K562 (cell line): ENCODE data around the gene CDNF. TPM values are rescaled to one million over a fixed set of nuclear protein-coding genes. Genes with fewer than 3 reads are reported as not detected.

Experiments
- ATAC-seq: fragments of 200-7000 bp; cut with Tn5 transposase; 3 replicates; pipeline ENCODE4 v1.9.1; 2020; ENCODE audit warnings: moderate library complexity
- BruUV-seq: library from RNA; stranded (reverse); fragments of 400-500 nt; replicated peaks from 2 replicates; lab custom pipeline; 2021; lab: Mats Ljungman, UMichigan
- CTCF ChIA-PET: fragments of 300-600 bp; formaldehyde crosslinking; extraction: SDS; loops from one replicate; lab custom pipeline; 2021; ENCODE audit warnings: low intra/inter-chr PET ratio; lab: Yijun Ruan, JAX
- POLR2A ChIA-PET: fragments of 300-600, 350-650 bp; sonication (Branson Sonifier 250); formaldehyde crosslinking; extraction: SDS; loops from one replicate; lab custom pipeline; 2021; ENCODE audit warnings: antibody characterized with exemption, inconsistent platforms; lab: Yijun Ruan, JAX
- DNase-seq, 4 experiments: peaks; one replicate each; pipeline versions ENCODE4 v3.0.0 to v3.0.0-alpha.2; 2011 to 2018; ENCODE audit warnings: low spot score in 3 of 4, mixed read lengths in 3 of 4; ENCODE audit errors: extremely low read depth in 1 of 4
- FAIRE-seq: peaks from 2 replicates; lab custom pipeline; 2011; peaks lifted over from hg19 to GRCh38; lab: Jason Lieb, UNC
- H2AFZ ChIP-seq: 2 replicates; pipeline ENCODE4 v1.6.0; 2011; ENCODE audit warnings: low read depth, low read length, control low read depth, inconsistent platforms
- H3K27ac ChIP-seq: fragments of 200-600 bp; 3 replicates; pipeline ENCODE4 v1.8.0; 2011; ENCODE audit warnings: low read depth, mild to moderate bottlenecking, control low read depth, inconsistent platforms, low read length, moderate library complexity, mixed read lengths; ENCODE audit errors: extremely low read depth
- H3K27me3 ChIP-seq, 2 experiments: fragments of 300-600 bp in 1 of 2; 2 replicates in 1 of 2; 3 replicates in 1 of 2; pipeline versions ENCODE4 v1.6.0 to v1.8.0; 2011; ENCODE audit warnings: inconsistent platforms in 2 of 2, low read length in 2 of 2, mild to moderate bottlenecking in 1 of 2, mixed read lengths in 1 of 2, moderate library complexity in 1 of 2; ENCODE audit not compliant: control insufficient read depth in 2 of 2, insufficient read depth in 2 of 2
- H3K36me3 ChIP-seq: fragments of 300-600 bp; 3 replicates; pipeline ENCODE4 v1.8.0; 2011; ENCODE audit warnings: mild to moderate bottlenecking, low read length, inconsistent platforms; ENCODE audit not compliant: control insufficient read depth, insufficient read depth
- H3K4me1 ChIP-seq, 2 experiments: fragments of 200-600 bp in 1 of 2; replicated peaks in 1 of 2; 2 replicates in 1 of 2; 3 replicates in 1 of 2; pipeline versions ENCODE4 v1.5.1 to v1.8.0; 2011; ENCODE audit warnings: inconsistent platforms in 2 of 2, low read length in 2 of 2, mild to moderate bottlenecking in 1 of 2, mixed read lengths in 1 of 2, moderate library complexity in 1 of 2; ENCODE audit not compliant: control insufficient read depth in 2 of 2, insufficient read depth in 2 of 2
- H3K4me2 ChIP-seq: 2 replicates; pipeline ENCODE4 v1.6.1; 2011; ENCODE audit warnings: low read length, control low read depth, inconsistent platforms, mixed read lengths; ENCODE audit not compliant: insufficient read depth
- H3K4me3 ChIP-seq: fragments of 200-600 bp; sonication (generic), shearing (Covaris generic); 2 replicates; pipeline ENCODE4 v1.5.1; 2016; ENCODE audit warnings: control low read depth, inconsistent platforms
- H3K79me2 ChIP-seq: fragments of 200-600 bp; 3 replicates; pipeline ENCODE4 v1.8.0; 2011; ENCODE audit warnings: low read length, inconsistent platforms; ENCODE audit not compliant: control insufficient read depth, insufficient read depth
- H3K9ac ChIP-seq, 2 experiments: 2 replicates each; pipeline versions ENCODE4 v1.6.0 to v1.6.1; 2011; ENCODE audit warnings: low read depth in 2 of 2, low read length in 2 of 2, control low read depth in 1 of 2, inconsistent platforms in 1 of 2, mild to moderate bottlenecking in 1 of 2, mixed read lengths in 1 of 2; ENCODE audit not compliant: insufficient read depth in 1 of 2
- H3K9me1 ChIP-seq: one replicate; pipeline ENCODE4 v1.6.0; 2011; ENCODE audit warnings: inconsistent platforms, mild to moderate bottlenecking, low read length, moderate library complexity; ENCODE audit not compliant: control insufficient read depth, insufficient read depth
- H3K9me3 ChIP-seq: replicated peaks from 2 replicates; pipeline ENCODE4 v1.5.1; 2011; ENCODE audit warnings: low read depth, low read length, inconsistent platforms; ENCODE audit not compliant: control insufficient read depth, insufficient read depth
- H4K20me1 ChIP-seq: replicated peaks from 2 replicates; pipeline ENCODE4 v1.6.1; 2011; ENCODE audit warnings: low read length, inconsistent platforms, mixed read lengths; ENCODE audit not compliant: control insufficient read depth, insufficient read depth
- BRF1 ChIP-seq: IDR thresholded peaks from 3 replicates; pipeline ENCODE4 v1.6.1; 2011; ENCODE audit warnings: borderline replicate concordance, mild to moderate bottlenecking; ENCODE audit not compliant: insufficient read length; ENCODE audit errors: extremely low read depth
- HDAC6 ChIP-seq: IDR thresholded peaks from 2 replicates; pipeline ENCODE4 v1.6.1; 2012; ENCODE audit warnings: low read depth, mild to moderate bottlenecking, control low read depth, inconsistent platforms, low read length, moderate library complexity
- NFYB ChIP-seq: IDR thresholded peaks from 2 replicates; pipeline ENCODE4 v1.6.1; 2011; ENCODE audit warnings: mild to moderate bottlenecking, moderate library complexity; ENCODE audit not compliant: insufficient read length; ENCODE audit errors: extremely low read depth
- SP1 ChIP-seq: sonication (generic); formaldehyde crosslinking; IDR thresholded peaks from 2 replicates; pipeline ENCODE4 v1.8.1; 2022; ENCODE audit warnings: mild to moderate bottlenecking, missing genetic modification reagents
- TRIM24 ChIP-seq, 2 experiments: fragments of 450-650 bp; IDR thresholded peaks; 2 replicates each; pipeline ENCODE4 v1.6.1; 2016
- ZC3H11A ChIP-seq: IDR thresholded peaks from 2 replicates; pipeline ENCODE4 v1.6.1; 2012; ENCODE audit warnings: low read depth, low read length, improper control_type of control experiment
- WGBS: fragments of 100-300 bp; shearing (Covaris generic); methylation state at CpG from one replicate; pipeline ENCODE4 v1.1.6; 2016; ENCODE audit warnings: low coverage, mixed read lengths; ENCODE audit not compliant: insufficient coverage; ENCODE audit errors: missing lambda C conversion rate; 5-methylcytosine and 5-hydroxymethylcytosine counted together
- in situ Hi-C: fragments of 300-500 bp; cut with MboI; formaldehyde crosslinking; loops from 4 replicates; pipeline ENCODE4 v1.15.0; 2018; ENCODE audit warnings: inconsistent platforms, mixed read lengths
- intact Hi-C: fragments of 100-400 bp; cut with micrococcal nuclease; formaldehyde crosslinking; loops from 2 replicates; pipeline ENCODE4 v1.14.2; 2022
- polyA plus RNA-seq, 8 experiments: library from polyadenylated mRNA; depleted of rRNA in 4 of 8; stranded (reverse) in 5 of 8; unstranded in 3 of 8; fragments of >200 nt; fragmentation: Nextera tagmentation in 2 of 8; fragmentation: Illumina TruSeq in 1 of 8; extraction: Ambion mirVana in 2 of 8; extraction: Trizol in 1 of 8; gene quantifications; 2 replicates each; pipeline versions ENCODE4 v1.2.1 to v1.2.3, GENCODE V29; 2011 to 2014; ENCODE audit warnings: inconsistent platforms in 1 of 8, missing spikeins in 1 of 8
- total RNA-seq, 7 experiments: library from RNA; depleted of rRNA in 6 of 7; stranded (reverse); fragments of >200 nt in 6 of 7; fragmentation: Illumina TruSeq in 2 of 7; extraction: Trizol in 2 of 7; gene quantifications; 2 replicates each; pipeline versions ENCODE4 v1.2.1 to v1.2.3, GENCODE V29; 2011 to 2021; ENCODE audit warnings: low replicate concordance in 1 of 7
- TF ChIP-seq, protein P1 (sequence below), 2 experiments: fragments of 450-650 bp; conservative IDR thresholded peaks; 2 replicates each; pipeline ENCODE4 v1.6.1; 2017; ENCODE audit warnings: mild to moderate bottlenecking in 2 of 2, moderate library complexity in 2 of 2
- TF ChIP-seq, protein P2 (sequence below), 2 experiments: fragments of 150-350 bp in 1 of 2; IDR thresholded peaks; 2 replicates each; pipeline ENCODE4 v1.6.1; 2012 to 2016; ENCODE audit warnings: low read depth in 2 of 2, low read length in 2 of 2, mild to moderate bottlenecking in 1 of 2, moderate library complexity in 1 of 2
- TF ChIP-seq, protein P3 (sequence below): sonication (generic); formaldehyde crosslinking; IDR thresholded peaks from 2 replicates; pipeline ENCODE4 v1.8.1; 2023; ENCODE audit warnings: mild to moderate bottlenecking, missing genetic modification reagents
- TF ChIP-seq, protein P4 (sequence below), 2 experiments: fragments of 450-650 bp; IDR thresholded peaks; 2 replicates each; pipeline ENCODE4 v1.6.1; 2016
- TF ChIP-seq, protein P5 (sequence below): fragments of 450-650 bp; conservative IDR thresholded peaks from 2 replicates; pipeline ENCODE4 v1.6.1; 2016; ENCODE audit warnings: missing genetic modification characterization, low read depth, mild to moderate bottlenecking, control low read depth, missing compliant biosample characterization

Gene CDNF
- total and polyA plus RNA-seq, 9 of the 15 experiments (the other 6 are each of a cell fraction or from before 2014, with no cell fraction given) = 0.18 to 1.6 (median 0.61) TPM

DNA sequence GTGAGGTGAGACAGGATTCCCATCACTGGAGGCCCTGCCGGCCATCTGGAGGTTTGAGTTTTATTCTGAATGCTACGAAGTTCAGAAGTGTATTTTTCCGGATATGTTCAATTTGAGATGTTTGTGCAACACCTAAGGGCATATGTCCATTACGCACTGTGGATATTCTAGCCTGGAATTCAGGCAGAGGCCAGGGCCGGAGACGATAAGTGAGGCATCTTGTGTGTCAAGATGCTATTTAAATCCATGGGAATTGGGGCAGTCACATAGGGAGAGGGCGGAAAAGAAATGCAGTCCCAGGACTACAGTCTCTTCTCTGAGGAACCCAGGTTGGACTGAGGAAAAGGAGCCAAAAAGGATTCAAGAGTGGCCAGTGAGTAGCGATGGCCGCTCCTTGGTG, 38.9 kb upstream of the CDNF start:
- Histone ChIP-seq H3K4me1 (peaks cover 12 to 18% of the 10 kb centered on the region in 2 experiments), H3K9ac (peak overlapping the region; percentile 6 to 78; a peak in 2 of 4 replicates), H3K4me2 (peak overlapping the region; percentile 78), H3K27me3 (no peaks in the 10 kb centered on the region), H3K4me3 (peak overlapping the region; percentile 96; the same call in 1 of the 2 replicates), H3K27ac (no peak overlapping the region; the same call in 2 of the 3 replicates), H3K9me3 (no peaks in the 10 kb centered on the region), H2AFZ (no peak overlapping the region), H3K79me2 (peaks cover 54% of the 10 kb centered on the region), H3K36me3 (peaks cover 12% of the 10 kb centered on the region; the same call in 2 of the 3 replicates), H3K9me1 (no peaks in the 10 kb centered on the region), H4K20me1 (peaks cover 12% of the 10 kb centered on the region; the same call in 1 of the 2 replicates)
- FAIRE-seq = no peak
- no TSS peak for BruUV-seq
- intact Hi-C loops (loop anchor here (5.0 kb wide), 1 partner anchor 39 kb away; the partner anchor contains the start of genes CDNF, HSPA14 and MSANTD7), in situ Hi-C loops (no loop called here)
- TF ChIP-seq TRIM24 (IDR thresholded peaks at IDR 0.05) = no peak
- TF ChIP-seq, protein P1, sequence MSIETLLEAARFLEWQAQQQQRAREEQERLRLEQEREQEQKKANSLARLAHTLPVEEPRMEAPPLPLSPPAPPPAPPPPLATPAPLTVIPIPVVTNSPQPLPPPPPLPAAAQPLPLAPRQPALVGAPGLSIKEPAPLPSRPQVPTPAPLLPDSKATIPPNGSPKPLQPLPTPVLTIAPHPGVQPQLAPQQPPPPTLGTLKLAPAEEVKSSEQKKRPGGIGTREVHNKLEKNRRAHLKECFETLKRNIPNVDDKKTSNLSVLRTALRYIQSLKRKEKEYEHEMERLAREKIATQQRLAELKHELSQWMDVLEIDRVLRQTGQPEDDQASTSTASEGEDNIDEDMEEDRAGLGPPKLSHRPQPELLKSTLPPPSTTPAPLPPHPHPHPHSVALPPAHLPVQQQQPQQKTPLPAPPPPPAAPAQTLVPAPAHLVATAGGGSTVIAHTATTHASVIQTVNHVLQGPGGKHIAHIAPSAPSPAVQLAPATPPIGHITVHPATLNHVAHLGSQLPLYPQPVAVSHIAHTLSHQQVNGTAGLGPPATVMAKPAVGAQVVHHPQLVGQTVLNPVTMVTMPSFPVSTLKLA (conservative IDR thresholded peaks at IDR 0.05) = no peak
- TF ChIP-seq, protein P2, sequence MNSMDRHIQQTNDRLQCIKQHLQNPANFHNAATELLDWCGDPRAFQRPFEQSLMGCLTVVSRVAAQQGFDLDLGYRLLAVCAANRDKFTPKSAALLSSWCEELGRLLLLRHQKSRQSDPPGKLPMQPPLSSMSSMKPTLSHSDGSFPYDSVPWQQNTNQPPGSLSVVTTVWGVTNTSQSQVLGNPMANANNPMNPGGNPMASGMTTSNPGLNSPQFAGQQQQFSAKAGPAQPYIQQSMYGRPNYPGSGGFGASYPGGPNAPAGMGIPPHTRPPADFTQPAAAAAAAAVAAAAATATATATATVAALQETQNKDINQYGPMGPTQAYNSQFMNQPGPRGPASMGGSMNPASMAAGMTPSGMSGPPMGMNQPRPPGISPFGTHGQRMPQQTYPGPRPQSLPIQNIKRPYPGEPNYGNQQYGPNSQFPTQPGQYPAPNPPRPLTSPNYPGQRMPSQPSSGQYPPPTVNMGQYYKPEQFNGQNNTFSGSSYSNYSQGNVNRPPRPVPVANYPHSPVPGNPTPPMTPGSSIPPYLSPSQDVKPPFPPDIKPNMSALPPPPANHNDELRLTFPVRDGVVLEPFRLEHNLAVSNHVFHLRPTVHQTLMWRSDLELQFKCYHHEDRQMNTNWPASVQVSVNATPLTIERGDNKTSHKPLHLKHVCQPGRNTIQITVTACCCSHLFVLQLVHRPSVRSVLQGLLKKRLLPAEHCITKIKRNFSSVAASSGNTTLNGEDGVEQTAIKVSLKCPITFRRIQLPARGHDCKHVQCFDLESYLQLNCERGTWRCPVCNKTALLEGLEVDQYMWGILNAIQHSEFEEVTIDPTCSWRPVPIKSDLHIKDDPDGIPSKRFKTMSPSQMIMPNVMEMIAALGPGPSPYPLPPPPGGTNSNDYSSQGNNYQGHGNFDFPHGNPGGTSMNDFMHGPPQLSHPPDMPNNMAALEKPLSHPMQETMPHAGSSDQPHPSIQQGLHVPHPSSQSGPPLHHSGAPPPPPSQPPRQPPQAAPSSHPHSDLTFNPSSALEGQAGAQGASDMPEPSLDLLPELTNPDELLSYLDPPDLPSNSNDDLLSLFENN (IDR thresholded peaks at IDR 0.05; ENCODE audit: low read depth in 2 of 2, low read length in 2 of 2) = no peak
- no peak for TF ChIP-seq NFYB
- TF ChIP-seq, protein P3, sequence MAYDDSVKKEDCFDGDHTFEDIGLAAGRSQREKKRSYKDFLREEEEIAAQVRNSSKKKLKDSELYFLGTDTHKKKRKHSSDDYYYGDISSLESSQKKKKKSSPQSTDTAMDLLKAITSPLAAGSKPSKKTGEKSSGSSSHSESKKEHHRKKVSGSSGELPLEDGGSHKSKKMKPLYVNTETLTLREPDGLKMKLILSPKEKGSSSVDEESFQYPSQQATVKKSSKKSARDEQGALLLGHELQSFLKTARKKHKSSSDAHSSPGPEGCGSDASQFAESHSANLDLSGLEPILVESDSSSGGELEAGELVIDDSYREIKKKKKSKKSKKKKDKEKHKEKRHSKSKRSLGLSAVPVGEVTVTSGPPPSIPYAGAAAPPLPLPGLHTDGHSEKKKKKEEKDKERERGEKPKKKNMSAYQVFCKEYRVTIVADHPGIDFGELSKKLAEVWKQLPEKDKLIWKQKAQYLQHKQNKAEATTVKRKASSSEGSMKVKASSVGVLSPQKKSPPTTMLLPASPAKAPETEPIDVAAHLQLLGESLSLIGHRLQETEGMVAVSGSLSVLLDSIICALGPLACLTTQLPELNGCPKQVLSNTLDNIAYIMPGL (CRISPR knock-in tag) = no peak
- TF ChIP-seq, protein P4, sequence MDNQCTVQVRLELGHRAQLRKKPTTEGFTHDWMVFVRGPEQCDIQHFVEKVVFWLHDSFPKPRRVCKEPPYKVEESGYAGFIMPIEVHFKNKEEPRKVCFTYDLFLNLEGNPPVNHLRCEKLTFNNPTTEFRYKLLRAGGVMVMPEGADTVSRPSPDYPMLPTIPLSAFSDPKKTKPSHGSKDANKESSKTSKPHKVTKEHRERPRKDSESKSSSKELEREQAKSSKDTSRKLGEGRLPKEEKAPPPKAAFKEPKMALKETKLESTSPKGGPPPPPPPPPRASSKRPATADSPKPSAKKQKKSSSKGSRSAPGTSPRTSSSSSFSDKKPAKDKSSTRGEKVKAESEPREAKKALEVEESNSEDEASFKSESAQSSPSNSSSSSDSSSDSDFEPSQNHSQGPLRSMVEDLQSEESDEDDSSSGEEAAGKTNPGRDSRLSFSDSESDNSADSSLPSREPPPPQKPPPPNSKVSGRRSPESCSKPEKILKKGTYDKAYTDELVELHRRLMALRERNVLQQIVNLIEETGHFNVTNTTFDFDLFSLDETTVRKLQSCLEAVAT (IDR thresholded peaks at IDR 0.05) = no peak
- no peak for TF ChIP-seq BRF1
- TF ChIP-seq, protein P5, sequence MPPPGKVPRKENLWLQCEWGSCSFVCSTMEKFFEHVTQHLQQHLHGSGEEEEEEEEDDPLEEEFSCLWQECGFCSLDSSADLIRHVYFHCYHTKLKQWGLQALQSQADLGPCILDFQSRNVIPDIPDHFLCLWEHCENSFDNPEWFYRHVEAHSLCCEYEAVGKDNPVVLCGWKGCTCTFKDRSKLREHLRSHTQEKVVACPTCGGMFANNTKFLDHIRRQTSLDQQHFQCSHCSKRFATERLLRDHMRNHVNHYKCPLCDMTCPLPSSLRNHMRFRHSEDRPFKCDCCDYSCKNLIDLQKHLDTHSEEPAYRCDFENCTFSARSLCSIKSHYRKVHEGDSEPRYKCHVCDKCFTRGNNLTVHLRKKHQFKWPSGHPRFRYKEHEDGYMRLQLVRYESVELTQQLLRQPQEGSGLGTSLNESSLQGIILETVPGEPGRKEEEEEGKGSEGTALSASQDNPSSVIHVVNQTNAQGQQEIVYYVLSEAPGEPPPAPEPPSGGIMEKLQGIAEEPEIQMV (tag) = no peak
- no peak for TF ChIP-seq ZC3H11A
- TF ChIP-seq HDAC6 = no peak
- no peak for TF ChIP-seq SP1 (CRISPR knock-in tag)
- no peak for ATAC-seq
- no peak for DNase-seq
- CTCF ChIA-PET = no interaction called here
- POLR2A ChIA-PET = interaction anchor here (0.9 to 1.6 kb wide), 2 partner anchors 20 to 29 kb away, joined by 3 to 4 read pairs; no protein-coding TSS in a partner anchor
- 83% methylated on average over 9 of the region's 9 CpGs for WGBS
